ENCODE results near the gene KRCC1.

KRCC1 gene

GRCh38 chr2:88088999-88089398, 33.4 kb upstream of the KRCC1 start:
- no peak for TF ChIP-seq POLR2A (IDR thresholded peaks at IDR 0.05; ENCODE audit: low read depth, low read length)
- TF ChIP-seq POLR2AphosphoS5 (IDR thresholded peaks at IDR 0.05; ENCODE audit: low read depth, low read length): no peak
- TF ChIP-seq TAF1 (IDR thresholded peaks at IDR 0.05; ENCODE audit: borderline replicate concordance, low read depth, low read length): no peak
- no peak for FAIRE-seq

GRCh38 chr2:88087763-88088162, 32.2 kb upstream of the KRCC1 start:
- FAIRE-seq (no peak), DNase-seq (ENCODE audit: insufficient read length) (no peak)
- TF ChIP-seq POLR2A (IDR thresholded peaks at IDR 0.05; ENCODE audit: low read depth, low read length): no peak
- no peak for TF ChIP-seq TAF1 (IDR thresholded peaks at IDR 0.05; ENCODE audit: borderline replicate concordance, low read depth, low read length)
- TF ChIP-seq POLR2AphosphoS5 (IDR thresholded peaks at IDR 0.05; ENCODE audit: low read depth, low read length): no peak

More at GRCh38 chr2:88088999-88089398, 33.4 kb upstream of the KRCC1 start:
- no peak for DNase-seq (ENCODE audit: insufficient read length)

- FAIRE-seq (no peak), DNase-seq (ENCODE audit: insufficient read length) (no peak)
- TF ChIP-seq POLR2A (IDR thresholded peaks at IDR 0.05; ENCODE audit: low read depth, low read length): no peak
- no peak for TF ChIP-seq POLR2AphosphoS5 (IDR thresholded peaks at IDR 0.05; ENCODE audit: low read depth, low read length)
- no peak for TF ChIP-seq TAF1 (IDR thresholded peaks at IDR 0.05; ENCODE audit: borderline replicate concordance, low read depth, low read length)
Measured at GRCh38 chr2:88087073-88087472, 31.5 kb upstream of the KRCC1 start.

GRCh38 chr2:88086401-88086800, 30.8 kb upstream of the KRCC1 start:
- DNase-seq (ENCODE audit: insufficient read length): no peak
- no peak for FAIRE-seq
- no peak for TF ChIP-seq TAF1 (IDR thresholded peaks at IDR 0.05; ENCODE audit: borderline replicate concordance, low read depth, low read length)
- no peak for TF ChIP-seq POLR2AphosphoS5 (IDR thresholded peaks at IDR 0.05; ENCODE audit: low read depth, low read length)
- no peak for TF ChIP-seq POLR2A (IDR thresholded peaks at IDR 0.05; ENCODE audit: low read depth, low read length)

DNA sequence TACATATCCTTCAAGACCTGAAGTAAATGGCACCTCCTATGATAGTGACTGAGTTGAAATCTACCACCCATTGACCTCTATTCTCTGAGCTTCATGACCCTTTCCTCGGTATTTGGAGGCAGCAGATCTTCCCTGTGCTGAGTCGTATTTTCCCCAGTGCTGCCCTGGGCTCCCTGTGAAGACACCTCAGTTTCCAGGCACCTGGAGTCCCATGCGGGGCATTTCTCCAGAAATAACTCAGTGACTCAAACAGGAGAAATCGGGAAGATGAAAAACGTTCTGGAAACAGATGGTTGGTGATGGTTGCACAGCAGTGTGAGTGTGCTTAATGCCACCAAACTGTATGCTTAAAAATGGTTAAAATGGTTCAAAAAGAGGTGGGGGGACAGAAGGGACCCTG, 30.0 kb upstream of the KRCC1 start:
- FAIRE-seq: no peak
- TF ChIP-seq TAF1 (IDR thresholded peaks at IDR 0.05; ENCODE audit: borderline replicate concordance, low read depth, low read length): no peak
- TF ChIP-seq POLR2A (IDR thresholded peaks at IDR 0.05; ENCODE audit: low read depth, low read length): no peak
- TF ChIP-seq POLR2AphosphoS5 (IDR thresholded peaks at IDR 0.05; ENCODE audit: low read depth, low read length): no peak
- no peak for DNase-seq (ENCODE audit: insufficient read length)

DNA sequence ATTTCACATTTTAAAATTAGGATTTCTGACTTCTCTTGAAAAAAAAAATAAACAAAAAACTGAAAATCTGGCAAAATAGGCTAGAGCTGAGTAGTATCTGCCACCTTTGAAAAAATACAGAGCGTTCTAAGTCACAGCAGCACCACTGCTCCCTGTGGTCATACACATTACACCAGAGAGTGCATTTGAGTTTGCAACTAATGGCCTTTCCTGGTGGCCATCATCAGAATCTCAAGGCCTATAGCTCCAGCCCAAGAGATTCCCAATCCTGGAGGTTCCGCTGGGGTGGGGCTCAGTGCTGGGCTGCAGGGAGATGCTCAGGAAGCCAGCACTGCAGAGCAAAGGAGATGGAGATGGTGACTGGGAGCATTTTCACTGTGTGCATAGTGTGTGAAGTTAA, 29.5 kb upstream of the KRCC1 start:
- DNase-seq (ENCODE audit: insufficient read length) (no peak), FAIRE-seq (no peak)
- no peak for TF ChIP-seq POLR2A (IDR thresholded peaks at IDR 0.05; ENCODE audit: low read depth, low read length)
- TF ChIP-seq POLR2AphosphoS5 (IDR thresholded peaks at IDR 0.05; ENCODE audit: low read depth, low read length): no peak
- no peak for TF ChIP-seq TAF1 (IDR thresholded peaks at IDR 0.05; ENCODE audit: borderline replicate concordance, low read depth, low read length)

GRCh38 chr2:88082781-88083180, 27.2 kb upstream of the KRCC1 start:
- DNase-seq (ENCODE audit: insufficient read length) (no peak), FAIRE-seq (no peak)
- TF ChIP-seq TAF1 (IDR thresholded peaks at IDR 0.05; ENCODE audit: borderline replicate concordance, low read depth, low read length): no peak

DNA sequence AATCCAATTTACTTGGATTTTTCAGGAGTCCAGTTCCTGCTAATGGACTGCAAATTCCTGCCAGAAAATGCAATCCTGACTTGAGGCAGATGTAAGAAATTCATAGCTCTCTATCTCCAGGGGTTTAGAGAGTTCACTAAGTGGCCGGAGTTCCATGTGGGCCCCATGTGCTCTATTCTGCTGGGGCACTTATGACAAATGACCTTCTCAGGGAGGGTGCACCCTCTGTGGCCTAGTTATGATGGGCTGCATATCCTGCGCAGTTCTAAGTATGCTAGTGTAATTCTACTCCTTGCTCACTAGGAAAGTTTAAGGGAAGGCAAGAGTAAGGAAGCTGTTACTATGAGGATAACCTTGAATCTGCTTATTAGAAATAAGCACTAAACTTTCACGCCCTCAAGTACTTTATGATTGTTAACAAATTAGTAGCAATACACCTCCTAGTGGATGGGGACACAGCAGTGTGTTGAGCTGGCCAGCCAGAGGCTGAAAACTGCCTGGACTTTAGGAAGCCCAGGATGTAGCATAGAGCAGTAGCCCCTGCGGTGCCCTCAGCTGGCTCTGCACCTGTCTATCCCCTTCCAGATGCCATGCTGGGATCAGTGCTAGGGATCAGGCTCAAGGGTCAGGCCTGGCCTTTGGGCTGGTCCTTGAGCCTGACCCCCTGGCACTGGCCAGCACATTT, 26.5 kb upstream of the KRCC1 start:
- DNase-seq (ENCODE audit: insufficient read length) (no peak), FAIRE-seq (no peak)
- TF ChIP-seq POLR2AphosphoS5 (IDR thresholded peaks at IDR 0.05; ENCODE audit: low read depth, low read length): no peak
- no peak for TF ChIP-seq TAF1 (IDR thresholded peaks at IDR 0.05; ENCODE audit: borderline replicate concordance, low read depth, low read length)
- no peak for TF ChIP-seq POLR2A (IDR thresholded peaks at IDR 0.05; ENCODE audit: low read depth, low read length)

GRCh38 chr2:88080545-88080944, 25.0 kb upstream of the KRCC1 start:
- no peak for FAIRE-seq
- DNase-seq (ENCODE audit: insufficient read length): no peak
- TF ChIP-seq TAF1 (IDR thresholded peaks at IDR 0.05; ENCODE audit: borderline replicate concordance, low read depth, low read length) (no peak), POLR2AphosphoS5 (IDR thresholded peaks at IDR 0.05; ENCODE audit: low read depth, low read length) (no peak), POLR2A (IDR thresholded peaks at IDR 0.05; ENCODE audit: low read depth, low read length) (no peak)

GRCh38 chr2:88078643-88079172, 23.1 kb upstream of the KRCC1 start:
- TF ChIP-seq POLR2A (IDR thresholded peaks at IDR 0.05; ENCODE audit: low read depth, low read length) (no peak), POLR2AphosphoS5 (IDR thresholded peaks at IDR 0.05; ENCODE audit: low read depth, low read length) (no peak), TAF1 (IDR thresholded peaks at IDR 0.05; ENCODE audit: borderline replicate concordance, low read depth, low read length) (no peak)
- DNase-seq (ENCODE audit: insufficient read length): no peak
- FAIRE-seq: no peak

DNA sequence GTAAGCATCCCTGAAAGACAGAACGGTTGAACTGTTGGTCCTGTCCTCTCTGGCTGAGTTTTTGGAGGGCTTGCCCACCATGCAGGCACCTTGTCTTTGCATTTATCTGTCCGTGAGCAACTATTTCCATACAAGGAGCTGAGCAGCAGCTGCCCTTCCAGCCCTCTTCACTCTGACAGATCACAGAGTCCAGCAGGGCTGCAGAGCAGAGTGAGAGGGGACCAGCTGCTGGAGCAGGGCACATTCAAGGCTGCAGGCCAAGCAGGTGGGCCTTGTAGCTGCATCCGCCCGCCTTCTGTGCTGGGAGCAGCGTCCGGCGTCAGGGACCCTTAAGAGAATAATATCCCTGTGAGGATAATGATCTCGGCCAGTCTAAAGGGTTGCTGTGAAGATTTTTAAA, 21.5 kb upstream of the KRCC1 start:
- DNase-seq (ENCODE audit: insufficient read length): no peak
- no peak for TF ChIP-seq POLR2A (IDR thresholded peaks at IDR 0.05; ENCODE audit: low read depth, low read length)
- no peak for FAIRE-seq

- FAIRE-seq (no peak), DNase-seq (ENCODE audit: insufficient read length) (no peak)
- TF ChIP-seq POLR2A (IDR thresholded peaks at IDR 0.05; ENCODE audit: low read depth, low read length) (no peak), POLR2AphosphoS5 (IDR thresholded peaks at IDR 0.05; ENCODE audit: low read depth, low read length) (no peak), TAF1 (IDR thresholded peaks at IDR 0.05; ENCODE audit: borderline replicate concordance, low read depth, low read length) (no peak)
Measured at GRCh38 chr2:88074854-88075292, 19.3 kb upstream of the KRCC1 start.

Measured in GM12892 (cell line).